HEK293 (cell line): Measurements from ENCODE around the gene IL12RB1.

ENCODE experiments used
- CTCF ChIA-PET: fragments of 350-600 bp; formaldehyde crosslinking; extraction: SDS; loops from one replicate; lab custom pipeline; 2021; ENCODE audit warnings: antibody characterized with exemption; lab: Yijun Ruan, JAX
- POLR2A ChIA-PET: fragments of 300-600 bp; formaldehyde crosslinking; extraction: SDS; loops from one replicate; lab custom pipeline; 2020; ENCODE audit warnings: antibody characterized with exemption, inconsistent platforms; lab: Yijun Ruan, JAX
- H3K27ac ChIP-seq: fragments of 200-500 bp; sonication (Bioruptor generic); 2 replicates; pipeline ENCODE4 v1.5.1; 2014; ENCODE audit warnings: low read depth, low read length, control low read depth, inconsistent platforms; ENCODE audit errors: extremely low read depth
- H3K36me3 ChIP-seq, 2 experiments: fragments of 200-500 bp in 1 of 2; sonication (Bioruptor generic) in 1 of 2; 1 replicate in 1 of 2; 2 replicates in 1 of 2; pipeline ENCODE4 v1.5.1; 2014 to 2017; ENCODE audit warnings: inconsistent platforms in 2 of 2, low read length in 2 of 2; ENCODE audit not compliant: control insufficient read depth in 2 of 2, insufficient read depth in 1 of 2
- H3K4me1 ChIP-seq: fragments of 200-500 bp; sonication (Bioruptor generic); 2 replicates; pipeline ENCODE4 v1.5.1; 2014; ENCODE audit warnings: mild to moderate bottlenecking, low read length, inconsistent platforms; ENCODE audit not compliant: control insufficient read depth, insufficient read depth
- H3K4me3 ChIP-seq: 2 replicates; pipeline ENCODE4 v1.5.1; 2011; ENCODE audit warnings: low read depth, mild to moderate bottlenecking, control low read depth, low read length, moderate library complexity
- H3K9me3 ChIP-seq: fragments of 200-500 bp; sonication (Bioruptor generic); 2 replicates; pipeline ENCODE4 v1.5.1; 2014; ENCODE audit warnings: low read depth, low read length, inconsistent platforms; ENCODE audit not compliant: control insufficient read depth, insufficient read depth
- EGR2 ChIP-seq: fragments of 450-650 bp; formaldehyde crosslinking; IDR thresholded peaks from 2 replicates; pipeline ENCODE4 v1.5.1; 2016; ENCODE audit warnings: low read depth, missing biosample characterization, missing genetic modification characterization
- KLF7 ChIP-seq: fragments of 450-650 bp; formaldehyde crosslinking; IDR thresholded peaks from 2 replicates; pipeline ENCODE4 v1.5.1; 2016; ENCODE audit warnings: missing biosample characterization, missing genetic modification characterization, borderline replicate concordance
- WT1 ChIP-seq: fragments of 450-650 bp; formaldehyde crosslinking; IDR thresholded peaks from 2 replicates; pipeline ENCODE4 v1.5.1; 2016; ENCODE audit warnings: missing biosample characterization, missing genetic modification characterization
- YY2 ChIP-seq: fragments of 450-650 bp; formaldehyde crosslinking; IDR thresholded peaks from 2 replicates; pipeline ENCODE4 v1.5.1; 2016; ENCODE audit warnings: missing biosample characterization, missing genetic modification characterization
- ZBTB1 ChIP-seq: fragments of 450-650 bp; formaldehyde crosslinking; IDR thresholded peaks from 2 replicates; pipeline ENCODE4 v1.5.1; 2016; ENCODE audit warnings: missing biosample characterization, missing genetic modification characterization
- ZBTB20 ChIP-seq: fragments of 450-650 bp; formaldehyde crosslinking; IDR thresholded peaks from 2 replicates; pipeline ENCODE4 v1.5.1; 2016; ENCODE audit warnings: missing biosample characterization, missing genetic modification characterization
- ZBTB48 ChIP-seq: fragments of 450-650 bp; formaldehyde crosslinking; IDR thresholded peaks from 2 replicates; pipeline ENCODE4 v1.5.1; 2016; ENCODE audit warnings: missing biosample characterization, missing genetic modification characterization
- ZBTB7A ChIP-seq: fragments of 450-650 bp; formaldehyde crosslinking; IDR thresholded peaks from 2 replicates; pipeline ENCODE4 v1.5.1; 2016; ENCODE audit warnings: low read depth, missing biosample characterization, missing genetic modification characterization
- ZFHX2 ChIP-seq: fragments of 450-650 bp; formaldehyde crosslinking; conservative IDR thresholded peaks from 2 replicates; pipeline ENCODE4 v1.5.1; 2016; ENCODE audit warnings: missing biosample characterization, missing genetic modification characterization
- ZNF157 ChIP-seq: fragments of 450-650 bp; formaldehyde crosslinking; IDR thresholded peaks from 2 replicates; pipeline ENCODE4 v1.5.1; 2016; ENCODE audit warnings: missing biosample characterization, missing genetic modification characterization
- ZNF221 ChIP-seq: fragments of 450-650 bp; formaldehyde crosslinking; IDR thresholded peaks from 2 replicates; pipeline ENCODE4 v1.5.1; 2017; ENCODE audit warnings: missing biosample characterization, missing genetic modification characterization, borderline replicate concordance
- ZNF239 ChIP-seq: fragments of 450-650 bp; formaldehyde crosslinking; IDR thresholded peaks from 2 replicates; pipeline ENCODE4 v1.5.1; 2016; ENCODE audit warnings: missing biosample characterization, missing genetic modification characterization
- ZNF292 ChIP-seq: fragments of 450-650 bp; formaldehyde crosslinking; IDR thresholded peaks from 2 replicates; pipeline ENCODE4 v1.5.1; 2016; ENCODE audit warnings: low read depth, missing biosample characterization, missing genetic modification characterization, borderline replicate concordance
- ZNF404 ChIP-seq: fragments of 450-650 bp; formaldehyde crosslinking; IDR thresholded peaks from 2 replicates; pipeline ENCODE4 v1.5.1; 2017; ENCODE audit warnings: missing biosample characterization, missing genetic modification characterization
- ZNF426 ChIP-seq: fragments of 450-650 bp; formaldehyde crosslinking; IDR thresholded peaks from 2 replicates; pipeline ENCODE4 v1.5.1; 2017; ENCODE audit warnings: missing biosample characterization, missing genetic modification characterization, mild to moderate bottlenecking, inconsistent platforms, moderate library complexity
- ZNF514 ChIP-seq: fragments of 450-650 bp; formaldehyde crosslinking; IDR thresholded peaks from 2 replicates; pipeline ENCODE4 v1.5.1; 2016; ENCODE audit warnings: missing biosample characterization, missing genetic modification characterization
- ZNF561 ChIP-seq: fragments of 450-650 bp; IDR thresholded peaks from 2 replicates; pipeline ENCODE4 v1.5.1; 2018; ENCODE audit warnings: missing biosample characterization, missing genetic modification characterization, borderline replicate concordance
- ZNF571 ChIP-seq: fragments of 450-650 bp; formaldehyde crosslinking; IDR thresholded peaks from 2 replicates; pipeline ENCODE4 v1.5.0; 2017; ENCODE audit warnings: missing biosample characterization, missing genetic modification characterization
- ZNF677 ChIP-seq: fragments of 450-650 bp; IDR thresholded peaks from 2 replicates; pipeline ENCODE4 v1.5.0; 2018; ENCODE audit warnings: missing biosample characterization, mild to moderate bottlenecking, missing genetic modification characterization, moderate library complexity
- ZNF768 ChIP-seq: fragments of 450-650 bp; formaldehyde crosslinking; IDR thresholded peaks from 2 replicates; pipeline ENCODE4 v1.5.1; 2018; ENCODE audit warnings: missing biosample characterization, mild to moderate bottlenecking, missing genetic modification characterization
- ZNF785 ChIP-seq: fragments of 450-650 bp; formaldehyde crosslinking; IDR thresholded peaks from 2 replicates; pipeline ENCODE4 v1.5.1; 2016; ENCODE audit warnings: missing biosample characterization, missing genetic modification characterization
- ZSCAN30 ChIP-seq: fragments of 450-650 bp; IDR thresholded peaks from 2 replicates; pipeline ENCODE4 v1.5.1; 2018; ENCODE audit warnings: missing biosample characterization, mild to moderate bottlenecking, missing genetic modification characterization, moderate library complexity
- TF ChIP-seq, protein P1 (sequence below): fragments of 450-650 bp; formaldehyde crosslinking; IDR thresholded peaks from 2 replicates; pipeline ENCODE4 v1.5.1; 2016; ENCODE audit warnings: missing biosample characterization, missing genetic modification characterization
- TF ChIP-seq, protein P2 (sequence below): fragments of 450-650 bp; IDR thresholded peaks from 2 replicates; pipeline ENCODE4 v1.5.1; 2018; ENCODE audit warnings: missing biosample characterization, missing genetic modification characterization
- TF ChIP-seq, protein P3 (sequence below): sonication (generic); formaldehyde crosslinking; IDR thresholded peaks from 2 replicates; pipeline ENCODE4 v1.8.1; 2022; ENCODE audit warnings: mild to moderate bottlenecking, moderate library complexity, missing genetic modification reagents

IL12RB1 gene

DNA sequence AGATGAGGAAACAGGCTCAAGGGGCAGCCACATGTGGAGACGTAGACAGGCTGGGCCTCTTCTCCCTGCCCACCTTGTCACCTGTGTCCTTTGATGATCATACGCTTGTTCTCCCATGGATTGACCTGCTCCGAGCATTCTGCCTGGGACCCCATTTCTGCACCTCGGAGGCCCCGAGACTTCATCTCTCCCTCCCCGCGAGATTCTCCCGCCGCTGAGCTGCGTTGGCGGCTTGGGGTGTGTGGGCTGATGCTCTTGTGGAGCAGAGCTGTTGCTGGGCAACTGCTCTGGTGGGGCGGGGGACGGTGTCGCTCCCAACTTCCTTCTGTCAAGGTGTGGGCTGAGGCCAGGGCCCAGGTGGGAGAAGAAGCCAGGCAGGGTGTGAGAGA lies 33.0 kb upstream of the IL12RB1 start:
- Histone ChIP-seq H3K27ac (no peak overlapping the region), H3K4me3 (no peak overlapping the region), H3K4me1 (no peaks in the 10 kb centered on the region), H3K36me3 (peaks cover 0 to 19% of the 10 kb centered on the region in 2 experiments; a peak in 1 of 3 replicates), H3K9me3 (no peaks in the 10 kb centered on the region)
- POLR2A ChIA-PET: no interaction called here
- CTCF ChIA-PET: no interaction called here
- TF ChIP-seq ZBTB48 (tag by site-specific recombination): no peak
- TF ChIP-seq ZFHX2 (tag by site-specific recombination): peak; percentile 80
- peak; percentile 82 for TF ChIP-seq EGR2 (tag by site-specific recombination)

DNA sequence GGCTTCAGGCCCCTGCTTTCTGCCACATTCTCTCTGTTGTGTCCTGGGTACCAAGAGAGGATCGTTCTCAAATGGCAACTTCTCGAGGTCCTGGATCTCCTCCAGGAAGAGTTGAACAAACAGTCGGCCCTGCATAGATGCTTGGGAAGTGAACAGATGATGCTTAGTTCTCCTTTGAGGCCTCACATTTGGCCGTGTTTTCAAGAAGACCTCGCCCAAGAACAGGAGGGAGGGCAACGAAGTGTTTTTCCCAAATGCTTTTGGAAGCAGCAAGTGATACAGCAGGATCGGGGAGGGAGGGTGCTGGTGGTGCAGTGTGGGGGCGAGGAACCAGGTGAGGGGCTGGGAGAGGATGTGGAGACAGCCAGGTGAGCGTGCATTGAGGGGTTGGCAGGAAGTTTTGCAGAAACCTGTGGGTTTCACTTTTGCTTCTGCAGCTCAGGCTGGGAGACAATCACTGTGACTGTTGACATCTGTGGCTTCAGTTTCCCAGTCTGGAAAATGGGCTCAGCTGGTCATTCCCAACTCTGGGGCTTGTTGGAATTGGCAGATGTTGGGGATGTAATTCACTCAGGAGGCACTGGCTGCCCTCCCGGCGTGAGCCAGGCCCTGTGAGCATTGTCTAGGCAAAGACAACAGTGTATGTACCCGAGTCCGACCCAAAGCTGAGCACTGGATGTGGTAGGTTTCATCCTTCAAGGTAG lies 32.4 kb upstream of the IL12RB1 start:
- CTCF ChIA-PET: interaction anchor here (1.3 kb wide), 1 partner anchor 32 kb away, joined by 4 read pairs; no protein-coding TSS in a partner anchor
- Histone ChIP-seq H3K27ac (no peak overlapping the region), H3K9me3 (no peaks in the 10 kb centered on the region), H3K36me3 (peaks cover 0 to 15% of the 10 kb centered on the region in 2 experiments; a peak in 1 of 3 replicates), H3K4me1 (no peaks in the 10 kb centered on the region), H3K4me3 (no peak overlapping the region)
- POLR2A ChIA-PET: interaction anchor here (1.7 kb wide), 1 partner anchor 33 kb away, joined by 7 read pairs; the partner anchor contains the start of gene PIK3R2
- no peak for TF ChIP-seq ZNF404 (tag by site-specific recombination)
- 0 out of 2 replicates have a peak, but pooled peaks have one; percentile 28 for TF ChIP-seq ZBTB7A (tag by site-specific recombination)
- TF ChIP-seq ZNF677 (tag by site-specific recombination): no peak
- TF ChIP-seq ZNF157 (tag by site-specific recombination): peak; percentile 92

DNA sequence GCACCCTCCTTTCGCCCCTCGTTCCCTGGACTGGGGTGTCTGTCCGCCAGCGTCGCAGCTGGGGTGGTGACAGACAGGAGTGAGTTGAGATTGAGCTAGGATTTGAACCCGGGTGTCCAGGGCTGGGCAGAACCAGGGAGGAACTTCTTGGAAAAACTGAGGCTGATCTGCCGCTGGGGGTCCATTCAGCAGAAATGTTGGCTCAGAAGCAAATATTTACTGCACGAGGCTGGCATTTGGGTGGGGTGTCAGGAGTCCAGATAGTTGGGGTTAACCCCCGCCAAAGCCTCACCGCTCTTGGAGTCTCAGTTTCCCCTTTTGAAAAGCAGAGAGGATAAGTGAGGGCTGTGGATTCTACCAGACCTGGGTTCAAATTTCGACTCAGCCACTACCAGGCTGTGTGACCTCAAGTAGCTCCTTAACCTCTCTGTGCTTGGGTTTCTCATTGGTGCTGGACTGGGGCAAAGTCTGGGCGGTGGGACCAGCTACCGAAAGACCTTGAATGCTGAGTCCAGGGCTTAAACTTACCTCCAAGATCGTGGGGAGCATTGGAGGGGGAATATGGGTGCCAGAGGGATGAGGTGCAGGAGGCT lies 31.8 kb upstream of the IL12RB1 start:
- ChIA-PET POLR2A (interaction anchor here (1.7 kb wide), 1 partner anchor 34 kb away, joined by 7 read pairs; the partner anchor contains the start of gene PIK3R2), CTCF (interaction anchor here (1.3 kb wide), 1 partner anchor 32 kb away, joined by 4 read pairs; no protein-coding TSS in a partner anchor)
- TF ChIP-seq ZNF768 (tag by site-specific recombination) (peak; percentile 98; the same call in 1 of the 2 replicates), ZBTB48 (tag by site-specific recombination) (no peak), ZNF785 (tag by site-specific recombination) (no peak), KLF7 (tag by site-specific recombination) (no peak), ZNF221 (no peak), ZBTB20 (tag by site-specific recombination) (0 out of 2 replicates have a peak, but pooled peaks have one; percentile 30), ZNF426 (tag by site-specific recombination) (no peak), YY2 (tag by site-specific recombination) (0 out of 2 replicates have a peak, but pooled peaks have one; percentile 18), ZNF239 (tag by site-specific recombination) (no peak), ZSCAN30 (tag by site-specific recombination) (no peak), ZNF514 (tag by site-specific recombination) (no peak), ZNF561 (no peak), ZBTB1 (tag by site-specific recombination) (no peak), WT1 (tag by site-specific recombination) (no peak), ZNF571 (no peak), ZNF292 (tag by site-specific recombination) (no peak)
- TF ChIP-seq, protein P1, sequence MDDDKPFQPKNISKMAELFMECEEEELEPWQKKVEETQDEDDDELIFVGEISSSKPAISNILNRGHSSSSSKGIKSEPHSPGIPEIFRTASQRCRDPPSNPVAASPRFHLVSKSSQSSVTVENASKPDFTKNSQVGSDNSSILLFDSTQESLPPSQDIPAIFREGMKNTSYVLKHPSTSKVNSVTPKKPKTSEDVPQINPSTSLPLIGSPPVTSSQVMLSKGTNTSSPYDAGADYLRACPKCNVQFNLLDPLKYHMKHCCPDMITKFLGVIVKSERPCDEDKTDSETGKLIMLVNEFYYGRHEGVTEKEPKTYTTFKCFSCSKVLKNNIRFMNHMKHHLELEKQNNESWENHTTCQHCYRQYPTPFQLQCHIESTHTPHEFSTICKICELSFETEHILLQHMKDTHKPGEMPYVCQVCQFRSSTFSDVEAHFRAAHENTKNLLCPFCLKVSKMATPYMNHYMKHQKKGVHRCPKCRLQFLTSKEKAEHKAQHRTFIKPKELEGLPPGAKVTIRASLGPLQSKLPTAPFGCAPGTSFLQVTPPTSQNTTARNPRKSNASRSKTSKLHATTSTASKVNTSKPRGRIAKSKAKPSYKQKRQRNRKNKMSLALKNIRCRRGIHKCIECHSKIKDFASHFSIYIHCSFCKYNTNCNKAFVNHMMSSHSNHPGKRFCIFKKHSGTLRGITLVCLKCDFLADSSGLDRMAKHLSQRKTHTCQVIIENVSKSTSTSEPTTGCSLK: no peak
- TF ChIP-seq, protein P2, sequence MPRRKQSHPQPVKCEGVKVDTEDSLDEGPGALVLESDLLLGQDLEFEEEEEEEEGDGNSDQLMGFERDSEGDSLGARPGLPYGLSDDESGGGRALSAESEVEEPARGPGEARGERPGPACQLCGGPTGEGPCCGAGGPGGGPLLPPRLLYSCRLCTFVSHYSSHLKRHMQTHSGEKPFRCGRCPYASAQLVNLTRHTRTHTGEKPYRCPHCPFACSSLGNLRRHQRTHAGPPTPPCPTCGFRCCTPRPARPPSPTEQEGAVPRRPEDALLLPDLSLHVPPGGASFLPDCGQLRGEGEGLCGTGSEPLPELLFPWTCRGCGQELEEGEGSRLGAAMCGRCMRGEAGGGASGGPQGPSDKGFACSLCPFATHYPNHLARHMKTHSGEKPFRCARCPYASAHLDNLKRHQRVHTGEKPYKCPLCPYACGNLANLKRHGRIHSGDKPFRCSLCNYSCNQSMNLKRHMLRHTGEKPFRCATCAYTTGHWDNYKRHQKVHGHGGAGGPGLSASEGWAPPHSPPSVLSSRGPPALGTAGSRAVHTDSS (tag by site-specific recombination): no peak
- TF ChIP-seq, protein P3, sequence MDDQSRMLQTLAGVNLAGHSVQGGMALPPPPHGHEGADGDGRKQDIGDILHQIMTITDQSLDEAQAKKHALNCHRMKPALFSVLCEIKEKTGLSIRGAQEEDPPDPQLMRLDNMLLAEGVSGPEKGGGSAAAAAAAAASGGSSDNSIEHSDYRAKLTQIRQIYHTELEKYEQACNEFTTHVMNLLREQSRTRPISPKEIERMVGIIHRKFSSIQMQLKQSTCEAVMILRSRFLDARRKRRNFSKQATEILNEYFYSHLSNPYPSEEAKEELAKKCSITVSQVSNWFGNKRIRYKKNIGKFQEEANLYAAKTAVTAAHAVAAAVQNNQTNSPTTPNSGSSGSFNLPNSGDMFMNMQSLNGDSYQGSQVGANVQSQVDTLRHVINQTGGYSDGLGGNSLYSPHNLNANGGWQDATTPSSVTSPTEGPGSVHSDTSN (CRISPR knock-in tag): no peak

More for the DNA sequence above, 31.8 kb upstream of the IL12RB1 start:
- no peaks in the 10 kb centered on the region for H3K4me1 ChIP-seq
- H3K9me3 ChIP-seq: no peaks in the 10 kb centered on the region
- peaks cover 0 to 10% of the 10 kb centered on the region in 2 experiments; a peak in 1 of 3 replicates for H3K36me3 ChIP-seq
- H3K4me3 ChIP-seq: peak overlapping the region; percentile 53
- no peak overlapping the region for H3K27ac ChIP-seq
